WTC11 (cell line): ENCODE data around the gene HUS1. TPM values are rescaled to one million over a fixed set of nuclear protein-coding genes. Genes with fewer than 3 reads are reported as not detected.

ENCODE experiments used
- ATAC-seq: fragments of 200-7000 bp; cut with Tn5 transposase; 2 replicates; pipeline ENCODE4 v1.10.0; 2021; ENCODE audit warnings: mild to moderate bottlenecking, moderate library complexity
- CTCF ChIA-PET: fragments of 300-600 bp; sonication (Branson Sonifier 250); formaldehyde crosslinking; loops from one replicate; lab custom pipeline; 2021; ENCODE audit warnings: antibody characterized with exemption; lab: Charles Lee
- POLR2A ChIA-PET: fragments of 350-600 bp; sonication (Branson Sonifier 250); formaldehyde crosslinking; loops from one replicate; lab custom pipeline; 2021; ENCODE audit warnings: antibody characterized with exemption; lab: Charles Lee
- DNase-seq: peaks from one replicate; pipeline ENCODE4 v3.0.0; 2021; ENCODE audit warnings: low spot score
- H3K27ac Mint-ChIP-seq: 2 replicates; pipeline ENCODE4 v1.8.0; 2021; ENCODE audit warnings: mixed read lengths
- H3K27me3 Mint-ChIP-seq: 2 replicates; pipeline ENCODE4 v1.8.0; 2021; ENCODE audit warnings: low read depth, mild to moderate bottlenecking, moderate library complexity, mixed read lengths
- H3K36me3 Mint-ChIP-seq: 2 replicates; pipeline ENCODE4 v1.8.0; 2021; ENCODE audit warnings: mixed read lengths
- H3K4me1 Mint-ChIP-seq: 2 replicates; pipeline ENCODE4 v1.8.0; 2022; ENCODE audit warnings: mixed read lengths
- H3K4me3 Mint-ChIP-seq: 2 replicates; pipeline ENCODE4 v1.8.0; 2021; ENCODE audit warnings: mild to moderate bottlenecking, moderate library complexity, mixed read lengths
- H3K9me3 Mint-ChIP-seq: 2 replicates; pipeline ENCODE4 v1.8.0; 2021; ENCODE audit warnings: mixed read lengths
- GABPB1 ChIP-seq: sonication (generic); formaldehyde crosslinking; IDR thresholded peaks from 2 replicates; pipeline ENCODE4 v1.8.1; 2023; ENCODE audit warnings: mild to moderate bottlenecking, missing genetic modification reagents
- IRF2 ChIP-seq: sonication (generic); formaldehyde crosslinking; IDR thresholded peaks from 2 replicates; pipeline ENCODE4 v1.8.0; 2022; ENCODE audit warnings: low read depth, missing genetic modification reagents, borderline replicate concordance
- NFE2L1 ChIP-seq: sonication (generic); formaldehyde crosslinking; IDR thresholded peaks from 2 replicates; pipeline ENCODE4 v1.8.1; 2023; ENCODE audit warnings: missing genetic modification reagents
- SP1 ChIP-seq: sonication (generic); formaldehyde crosslinking; conservative IDR thresholded peaks from 2 replicates; pipeline ENCODE4 v1.8.1; 2022; ENCODE audit warnings: missing genetic modification reagents
- ZNF671 ChIP-seq: fragments of 250-450 bp; sonication (Bioruptor Pico); IDR thresholded peaks from 2 replicates; pipeline ENCODE4 v1.8.0; 2021; ENCODE audit warnings: mild to moderate bottlenecking
- total RNA-seq: library from RNA; stranded (reverse); gene quantifications from 3 replicates; pipeline ENCODE4 v1.2.3, GENCODE V29; 2021
- TF ChIP-seq, protein P1 (sequence below): sonication (generic); formaldehyde crosslinking; IDR thresholded peaks from 2 replicates; pipeline ENCODE4 v1.8.1; 2023; ENCODE audit warnings: mild to moderate bottlenecking, moderate library complexity, missing genetic modification reagents
- TF ChIP-seq, protein P2 (sequence below): fragments of 250-450 bp; sonication (Bioruptor Pico); IDR thresholded peaks from 2 replicates; pipeline ENCODE4 v2.1.2; 2022; ENCODE audit warnings: mild to moderate bottlenecking, moderate library complexity
- TF ChIP-seq, protein P3 (sequence below): sonication (generic); formaldehyde crosslinking; IDR thresholded peaks from 2 replicates; pipeline ENCODE4 v1.8.1; 2023; ENCODE audit warnings: mild to moderate bottlenecking, missing genetic modification reagents
- TF ChIP-seq, protein P4 (sequence below): fragments of 250-450 bp; sonication (Bioruptor Pico); IDR thresholded peaks from 2 replicates; pipeline ENCODE4 v1.8.0; 2021; ENCODE audit warnings: mild to moderate bottlenecking
- TF ChIP-seq, protein P5 (sequence below): sonication (generic); formaldehyde crosslinking; IDR thresholded peaks from 2 replicates; pipeline ENCODE4 v1.8.0; 2022; ENCODE audit warnings: mild to moderate bottlenecking, missing genetic modification reagents
- TF ChIP-seq, protein P6 (sequence below): sonication (generic); formaldehyde crosslinking; IDR thresholded peaks from 2 replicates; pipeline ENCODE4 v1.8.1; 2022; ENCODE audit warnings: low read depth, mild to moderate bottlenecking, moderate library complexity, missing genetic modification reagents, borderline replicate concordance
- TF ChIP-seq, protein P7 (sequence below): sonication (generic); formaldehyde crosslinking; IDR thresholded peaks from 2 replicates; pipeline ENCODE4 v1.8.0; 2022; ENCODE audit warnings: mild to moderate bottlenecking, missing genetic modification reagents
- TF ChIP-seq, protein P8 (sequence below): fragments of 200-600 bp; IDR thresholded peaks from 2 replicates; pipeline ENCODE4 v1.8.0; 2022; ENCODE audit warnings: antibody characterized with exemption

Gene HUS1
- total RNA-seq, 1 experiment from 2014 or later = 33.4 TPM

DNA sequence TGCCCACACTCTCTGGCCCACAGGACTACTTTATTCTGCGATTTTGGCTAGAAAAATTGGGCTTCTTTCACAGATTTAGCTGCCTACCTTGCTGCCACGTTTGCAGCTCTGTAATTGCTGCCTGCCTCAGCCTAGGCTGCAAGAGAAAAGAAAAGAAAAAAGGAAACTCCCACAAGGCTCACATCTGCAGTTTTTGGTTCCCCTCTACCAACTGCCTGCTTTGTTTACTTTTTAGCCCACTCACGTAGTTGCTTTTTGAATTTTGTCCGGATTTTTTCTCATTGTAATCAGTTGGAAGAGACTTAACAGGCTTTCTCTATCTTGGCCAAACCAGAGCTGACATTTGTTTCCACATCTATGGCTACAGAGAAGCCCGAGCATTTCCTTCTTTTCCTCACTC is 25.2 kb upstream of the HUS1 start:
- no peak for ATAC-seq
- CTCF ChIA-PET = interaction anchor here (1.4 kb wide), 1 partner anchor 13 kb away, joined by 5 read pairs; no protein-coding TSS in a partner anchor

More for the DNA sequence above, 25.2 kb upstream of the HUS1 start:
- Mint-ChIP-seq H3K27me3 (no peaks in the 10 kb centered on the region; the same call in 1 of the 2 replicates), H3K4me3 (no peak overlapping the region), H3K27ac (no peak overlapping the region), H3K9me3 (peaks cover 14% of the 10 kb centered on the region), H3K4me1 (peaks cover 13% of the 10 kb centered on the region), H3K36me3 (no peaks in the 10 kb centered on the region)
- POLR2A ChIA-PET = no interaction called here
- TF ChIP-seq, protein P1, sequence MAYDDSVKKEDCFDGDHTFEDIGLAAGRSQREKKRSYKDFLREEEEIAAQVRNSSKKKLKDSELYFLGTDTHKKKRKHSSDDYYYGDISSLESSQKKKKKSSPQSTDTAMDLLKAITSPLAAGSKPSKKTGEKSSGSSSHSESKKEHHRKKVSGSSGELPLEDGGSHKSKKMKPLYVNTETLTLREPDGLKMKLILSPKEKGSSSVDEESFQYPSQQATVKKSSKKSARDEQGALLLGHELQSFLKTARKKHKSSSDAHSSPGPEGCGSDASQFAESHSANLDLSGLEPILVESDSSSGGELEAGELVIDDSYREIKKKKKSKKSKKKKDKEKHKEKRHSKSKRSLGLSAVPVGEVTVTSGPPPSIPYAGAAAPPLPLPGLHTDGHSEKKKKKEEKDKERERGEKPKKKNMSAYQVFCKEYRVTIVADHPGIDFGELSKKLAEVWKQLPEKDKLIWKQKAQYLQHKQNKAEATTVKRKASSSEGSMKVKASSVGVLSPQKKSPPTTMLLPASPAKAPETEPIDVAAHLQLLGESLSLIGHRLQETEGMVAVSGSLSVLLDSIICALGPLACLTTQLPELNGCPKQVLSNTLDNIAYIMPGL (CRISPR knock-in tag) = no peak
- TF ChIP-seq, protein P2, sequence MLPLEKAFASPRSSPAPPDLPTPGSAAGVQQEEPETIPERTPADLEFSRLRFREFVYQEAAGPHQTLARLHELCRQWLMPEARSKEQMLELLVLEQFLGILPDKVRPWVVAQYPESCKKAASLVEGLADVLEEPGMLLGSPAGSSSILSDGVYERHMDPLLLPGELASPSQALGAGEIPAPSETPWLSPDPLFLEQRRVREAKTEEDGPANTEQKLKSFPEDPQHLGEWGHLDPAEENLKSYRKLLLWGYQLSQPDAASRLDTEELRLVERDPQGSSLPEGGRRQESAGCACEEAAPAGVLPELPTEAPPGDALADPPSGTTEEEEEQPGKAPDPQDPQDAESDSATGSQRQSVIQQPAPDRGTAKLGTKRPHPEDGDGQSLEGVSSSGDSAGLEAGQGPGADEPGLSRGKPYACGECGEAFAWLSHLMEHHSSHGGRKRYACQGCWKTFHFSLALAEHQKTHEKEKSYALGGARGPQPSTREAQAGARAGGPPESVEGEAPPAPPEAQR (CRISPR knock-in tag) = no peak
- TF ChIP-seq, protein P3, sequence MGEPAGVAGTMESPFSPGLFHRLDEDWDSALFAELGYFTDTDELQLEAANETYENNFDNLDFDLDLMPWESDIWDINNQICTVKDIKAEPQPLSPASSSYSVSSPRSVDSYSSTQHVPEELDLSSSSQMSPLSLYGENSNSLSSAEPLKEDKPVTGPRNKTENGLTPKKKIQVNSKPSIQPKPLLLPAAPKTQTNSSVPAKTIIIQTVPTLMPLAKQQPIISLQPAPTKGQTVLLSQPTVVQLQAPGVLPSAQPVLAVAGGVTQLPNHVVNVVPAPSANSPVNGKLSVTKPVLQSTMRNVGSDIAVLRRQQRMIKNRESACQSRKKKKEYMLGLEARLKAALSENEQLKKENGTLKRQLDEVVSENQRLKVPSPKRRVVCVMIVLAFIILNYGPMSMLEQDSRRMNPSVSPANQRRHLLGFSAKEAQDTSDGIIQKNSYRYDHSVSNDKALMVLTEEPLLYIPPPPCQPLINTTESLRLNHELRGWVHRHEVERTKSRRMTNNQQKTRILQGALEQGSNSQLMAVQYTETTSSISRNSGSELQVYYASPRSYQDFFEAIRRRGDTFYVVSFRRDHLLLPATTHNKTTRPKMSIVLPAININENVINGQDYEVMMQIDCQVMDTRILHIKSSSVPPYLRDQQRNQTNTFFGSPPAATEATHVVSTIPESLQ (CRISPR knock-in tag) = no peak
- TF ChIP-seq, protein P4, sequence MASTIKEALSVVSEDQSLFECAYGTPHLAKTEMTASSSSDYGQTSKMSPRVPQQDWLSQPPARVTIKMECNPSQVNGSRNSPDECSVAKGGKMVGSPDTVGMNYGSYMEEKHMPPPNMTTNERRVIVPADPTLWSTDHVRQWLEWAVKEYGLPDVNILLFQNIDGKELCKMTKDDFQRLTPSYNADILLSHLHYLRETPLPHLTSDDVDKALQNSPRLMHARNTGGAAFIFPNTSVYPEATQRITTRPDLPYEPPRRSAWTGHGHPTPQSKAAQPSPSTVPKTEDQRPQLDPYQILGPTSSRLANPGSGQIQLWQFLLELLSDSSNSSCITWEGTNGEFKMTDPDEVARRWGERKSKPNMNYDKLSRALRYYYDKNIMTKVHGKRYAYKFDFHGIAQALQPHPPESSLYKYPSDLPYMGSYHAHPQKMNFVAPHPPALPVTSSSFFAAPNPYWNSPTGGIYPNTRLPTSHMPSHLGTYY (CRISPR knock-in tag) = no peak
- no peak for TF ChIP-seq NFE2L1 (CRISPR knock-in tag)
- TF ChIP-seq IRF2 (CRISPR knock-in tag) = no peak
- TF ChIP-seq SP1 (CRISPR knock-in tag) = no peak
- TF ChIP-seq, protein P5, sequence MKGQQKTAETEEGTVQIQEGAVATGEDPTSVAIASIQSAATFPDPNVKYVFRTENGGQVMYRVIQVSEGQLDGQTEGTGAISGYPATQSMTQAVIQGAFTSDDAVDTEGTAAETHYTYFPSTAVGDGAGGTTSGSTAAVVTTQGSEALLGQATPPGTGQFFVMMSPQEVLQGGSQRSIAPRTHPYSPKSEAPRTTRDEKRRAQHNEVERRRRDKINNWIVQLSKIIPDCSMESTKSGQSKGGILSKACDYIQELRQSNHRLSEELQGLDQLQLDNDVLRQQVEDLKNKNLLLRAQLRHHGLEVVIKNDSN (CRISPR knock-in tag) = no peak
- TF ChIP-seq, protein P6, sequence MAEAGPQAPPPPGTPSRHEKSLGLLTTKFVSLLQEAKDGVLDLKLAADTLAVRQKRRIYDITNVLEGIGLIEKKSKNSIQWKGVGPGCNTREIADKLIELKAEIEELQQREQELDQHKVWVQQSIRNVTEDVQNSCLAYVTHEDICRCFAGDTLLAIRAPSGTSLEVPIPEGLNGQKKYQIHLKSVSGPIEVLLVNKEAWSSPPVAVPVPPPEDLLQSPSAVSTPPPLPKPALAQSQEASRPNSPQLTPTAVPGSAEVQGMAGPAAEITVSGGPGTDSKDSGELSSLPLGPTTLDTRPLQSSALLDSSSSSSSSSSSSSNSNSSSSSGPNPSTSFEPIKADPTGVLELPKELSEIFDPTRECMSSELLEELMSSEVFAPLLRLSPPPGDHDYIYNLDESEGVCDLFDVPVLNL (CRISPR knock-in tag) = no peak
- TF ChIP-seq ZNF671 = no peak
- TF ChIP-seq, protein P7, sequence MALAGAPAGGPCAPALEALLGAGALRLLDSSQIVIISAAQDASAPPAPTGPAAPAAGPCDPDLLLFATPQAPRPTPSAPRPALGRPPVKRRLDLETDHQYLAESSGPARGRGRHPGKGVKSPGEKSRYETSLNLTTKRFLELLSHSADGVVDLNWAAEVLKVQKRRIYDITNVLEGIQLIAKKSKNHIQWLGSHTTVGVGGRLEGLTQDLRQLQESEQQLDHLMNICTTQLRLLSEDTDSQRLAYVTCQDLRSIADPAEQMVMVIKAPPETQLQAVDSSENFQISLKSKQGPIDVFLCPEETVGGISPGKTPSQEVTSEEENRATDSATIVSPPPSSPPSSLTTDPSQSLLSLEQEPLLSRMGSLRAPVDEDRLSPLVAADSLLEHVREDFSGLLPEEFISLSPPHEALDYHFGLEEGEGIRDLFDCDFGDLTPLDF (CRISPR knock-in tag) = no peak
- no peak for TF ChIP-seq GABPB1 (CRISPR knock-in tag)
- TF ChIP-seq, protein P8, sequence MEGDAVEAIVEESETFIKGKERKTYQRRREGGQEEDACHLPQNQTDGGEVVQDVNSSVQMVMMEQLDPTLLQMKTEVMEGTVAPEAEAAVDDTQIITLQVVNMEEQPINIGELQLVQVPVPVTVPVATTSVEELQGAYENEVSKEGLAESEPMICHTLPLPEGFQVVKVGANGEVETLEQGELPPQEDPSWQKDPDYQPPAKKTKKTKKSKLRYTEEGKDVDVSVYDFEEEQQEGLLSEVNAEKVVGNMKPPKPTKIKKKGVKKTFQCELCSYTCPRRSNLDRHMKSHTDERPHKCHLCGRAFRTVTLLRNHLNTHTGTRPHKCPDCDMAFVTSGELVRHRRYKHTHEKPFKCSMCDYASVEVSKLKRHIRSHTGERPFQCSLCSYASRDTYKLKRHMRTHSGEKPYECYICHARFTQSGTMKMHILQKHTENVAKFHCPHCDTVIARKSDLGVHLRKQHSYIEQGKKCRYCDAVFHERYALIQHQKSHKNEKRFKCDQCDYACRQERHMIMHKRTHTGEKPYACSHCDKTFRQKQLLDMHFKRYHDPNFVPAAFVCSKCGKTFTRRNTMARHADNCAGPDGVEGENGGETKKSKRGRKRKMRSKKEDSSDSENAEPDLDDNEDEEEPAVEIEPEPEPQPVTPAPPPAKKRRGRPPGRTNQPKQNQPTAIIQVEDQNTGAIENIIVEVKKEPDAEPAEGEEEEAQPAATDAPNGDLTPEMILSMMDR = no peak
- TF ChIP-seq, all 79 proteins: peak for 0
- DNase-seq = no peak
